Suppressor macrophage (primary cell): ENCODE results near the gene GRK5.

Source experiments
- DNase-seq, 4 experiments: peaks; one replicate each; pipeline ENCODE4 v3.0.0-alpha.2; 2020 to 2022

The GRK5 gene

GRCh38 chr10:119491966-119492757, 284.8 kb downstream of the GRK5 start:
- no peak for DNase-seq

GRCh38 chr10:119493155-119493554, 285.8 kb downstream of the GRK5 start:
- peak in 2 of 4 experiments; percentile 20 to 37 for DNase-seq

- DNase-seq: no peak
These were observed 287.1 kb downstream of the GRK5 start for GRCh38 chr10:119494236-119495020.

GRCh38 chr10:119495021-119495505, 287.7 kb downstream of the GRK5 start:
- peak in 1 of 4 experiments; percentile 12 for DNase-seq

GRCh38 chr10:119495545-119495944, 288.2 kb downstream of the GRK5 start:
- DNase-seq: no peak

- DNase-seq: peak in 1 of 4 experiments; percentile 65
These were observed 288.9 kb downstream of the GRK5 start for GRCh38 chr10:119496273-119496672.

GRCh38 chr10:119497243-119497642, 289.9 kb downstream of the GRK5 start:
- DNase-seq: no peak

GRCh38 chr10:119498889-119499676, 291.7 kb downstream of the GRK5 start:
- peak in 3 of 4 experiments; percentile 30 to 41 (median 32) for DNase-seq

- DNase-seq: no peak
These were observed 292.3 kb downstream of the GRK5 start for GRCh38 chr10:119499677-119500002.

GRCh38 chr10:119500123-119500795, 292.9 kb downstream of the GRK5 start:
- DNase-seq: no peak

- no peak for DNase-seq
These were observed 293.4 kb downstream of the GRK5 start for GRCh38 chr10:119500821-119501220.

- DNase-seq: no peak
These were observed 294.3 kb downstream of the GRK5 start for GRCh38 chr10:119501690-119502089.

GRCh38 chr10:119502209-119502608, 294.8 kb downstream of the GRK5 start:
- no peak for DNase-seq

- DNase-seq: no peak
These were observed 295.3 kb downstream of the GRK5 start for GRCh38 chr10:119502618-119503155.

GRCh38 chr10:119503821-119504220, 296.4 kb downstream of the GRK5 start:
- DNase-seq: no peak

- no peak for DNase-seq
These were observed 297.3 kb downstream of the GRK5 start for GRCh38 chr10:119504651-119505050.

- no peak for DNase-seq
These were observed 297.8 kb downstream of the GRK5 start for GRCh38 chr10:119505131-119505551.
